ENCODE data around the gene IDH3A.

IDH3A gene

GRCh38 chr15:78207110-78207458, 57.9 kb downstream of the IDH3A start:
- FAIRE-seq (no peak), DNase-seq (ENCODE audit: insufficient read length) (no peak)
- TF ChIP-seq POLR2A (IDR thresholded peaks at IDR 0.05; ENCODE audit: low read depth, low read length), result no peak
- no peak for TF ChIP-seq POLR2AphosphoS5 (IDR thresholded peaks at IDR 0.05; ENCODE audit: low read depth, low read length)
- TF ChIP-seq TAF1 (IDR thresholded peaks at IDR 0.05; ENCODE audit: borderline replicate concordance, low read depth, low read length), result no peak

GRCh38 chr15:78207641-78208340, 58.6 kb downstream of the IDH3A start:
- DNase-seq (ENCODE audit: insufficient read length), result no peak
- TF ChIP-seq POLR2A (IDR thresholded peaks at IDR 0.05; ENCODE audit: low read depth, low read length) (no peak), POLR2AphosphoS5 (IDR thresholded peaks at IDR 0.05; ENCODE audit: low read depth, low read length) (no peak), TAF1 (IDR thresholded peaks at IDR 0.05; ENCODE audit: borderline replicate concordance, low read depth, low read length) (no peak)
- no peak for FAIRE-seq

GRCh38 chr15:78208341-78208844, 59.2 kb downstream of the IDH3A start:
- DNase-seq (ENCODE audit: insufficient read length), result no peak
- no peak for FAIRE-seq
- TF ChIP-seq POLR2A (IDR thresholded peaks at IDR 0.05; ENCODE audit: low read depth, low read length) (no peak), POLR2AphosphoS5 (IDR thresholded peaks at IDR 0.05; ENCODE audit: low read depth, low read length) (no peak), TAF1 (IDR thresholded peaks at IDR 0.05; ENCODE audit: borderline replicate concordance, low read depth, low read length) (no peak)

GRCh38 chr15:78208887-78209645, 59.9 kb downstream of the IDH3A start:
- TF ChIP-seq POLR2A (IDR thresholded peaks at IDR 0.05; ENCODE audit: low read depth, low read length) (no peak), POLR2AphosphoS5 (IDR thresholded peaks at IDR 0.05; ENCODE audit: low read depth, low read length) (no peak), TAF1 (IDR thresholded peaks at IDR 0.05; ENCODE audit: borderline replicate concordance, low read depth, low read length) (no peak)
- no peak for FAIRE-seq
- DNase-seq (ENCODE audit: insufficient read length), result no peak

- FAIRE-seq (no peak), DNase-seq (ENCODE audit: insufficient read length) (no peak)
- TF ChIP-seq POLR2A (IDR thresholded peaks at IDR 0.05; ENCODE audit: low read depth, low read length), result no peak
These were observed 60.6 kb downstream of the IDH3A start for GRCh38 chr15:78209646-78210348.

- DNase-seq (ENCODE audit: insufficient read length) (no peak), FAIRE-seq (peak; percentile 51)
- no peak for TF ChIP-seq POLR2AphosphoS5 (IDR thresholded peaks at IDR 0.05; ENCODE audit: low read depth, low read length)
- no peak for TF ChIP-seq POLR2A (IDR thresholded peaks at IDR 0.05; ENCODE audit: low read depth, low read length)
- no peak for TF ChIP-seq TAF1 (IDR thresholded peaks at IDR 0.05; ENCODE audit: borderline replicate concordance, low read depth, low read length)
These were observed 61.2 kb downstream of the IDH3A start for GRCh38 chr15:78210349-78210717.

- no peak for FAIRE-seq
- TF ChIP-seq TAF1 (IDR thresholded peaks at IDR 0.05; ENCODE audit: borderline replicate concordance, low read depth, low read length) (no peak), POLR2A (IDR thresholded peaks at IDR 0.05; ENCODE audit: low read depth, low read length) (no peak), POLR2AphosphoS5 (IDR thresholded peaks at IDR 0.05; ENCODE audit: low read depth, low read length) (no peak)
- DNase-seq (ENCODE audit: insufficient read length), result no peak
These were observed 62.2 kb downstream of the IDH3A start for GRCh38 chr15:78211189-78211921.

GRCh38 chr15:78212008-78212407, 62.8 kb downstream of the IDH3A start:
- TF ChIP-seq TAF1 (IDR thresholded peaks at IDR 0.05; ENCODE audit: borderline replicate concordance, low read depth, low read length), result no peak
- TF ChIP-seq POLR2A (IDR thresholded peaks at IDR 0.05; ENCODE audit: low read depth, low read length), result no peak
- no peak for TF ChIP-seq POLR2AphosphoS5 (IDR thresholded peaks at IDR 0.05; ENCODE audit: low read depth, low read length)
- DNase-seq (ENCODE audit: insufficient read length) (no peak), FAIRE-seq (no peak)

- TF ChIP-seq POLR2A (IDR thresholded peaks at IDR 0.05; ENCODE audit: low read depth, low read length) (no peak), POLR2AphosphoS5 (IDR thresholded peaks at IDR 0.05; ENCODE audit: low read depth, low read length) (no peak), TAF1 (IDR thresholded peaks at IDR 0.05; ENCODE audit: borderline replicate concordance, low read depth, low read length) (no peak)
- DNase-seq (ENCODE audit: insufficient read length) (no peak), FAIRE-seq (no peak)
These were observed 63.6 kb downstream of the IDH3A start for GRCh38 chr15:78212546-78213424.

- TF ChIP-seq POLR2A (IDR thresholded peaks at IDR 0.05; ENCODE audit: low read depth, low read length) (no peak), TAF1 (IDR thresholded peaks at IDR 0.05; ENCODE audit: borderline replicate concordance, low read depth, low read length) (no peak), POLR2AphosphoS5 (IDR thresholded peaks at IDR 0.05; ENCODE audit: low read depth, low read length) (no peak)
- DNase-seq (ENCODE audit: insufficient read length) (no peak), FAIRE-seq (no peak)
These were observed 64.2 kb downstream of the IDH3A start for GRCh38 chr15:78213425-78213750.

Measured in GM12892 (cell line).